GM21619 (cell line): ENCODE results near the gene SPIN1.

Experiments
- ATAC-seq: cut with Tn5 transposase; IDR thresholded peaks from one replicate; pipeline ENCODE4 v1.9.1; 2021; ENCODE audit not compliant: unreplicated experiment

Gene SPIN1

GRCh38 chr9:88433583-88434255 is 45.5 kb downstream of the SPIN1 start:
- ATAC-seq, result no peak

- no peak for ATAC-seq
These were observed 47.1 kb downstream of the SPIN1 start for GRCh38 chr9:88435336-88435735.

- no peak for ATAC-seq
These were observed 48.1 kb downstream of the SPIN1 start for GRCh38 chr9:88436379-88436778.

- no peak for ATAC-seq
These were observed 49.2 kb downstream of the SPIN1 start for GRCh38 chr9:88437210-88438146.

- no peak for ATAC-seq
These were observed 50.6 kb downstream of the SPIN1 start for GRCh38 chr9:88438811-88439210.

GRCh38 chr9:88441301-88442007 is 53.2 kb downstream of the SPIN1 start:
- ATAC-seq, result no peak

GRCh38 chr9:88443480-88444113 is 55.4 kb downstream of the SPIN1 start:
- no peak for ATAC-seq

- ATAC-seq, result no peak
These were observed 58.5 kb downstream of the SPIN1 start for GRCh38 chr9:88446728-88447127.

GRCh38 chr9:88447431-88447830 is 59.2 kb downstream of the SPIN1 start:
- ATAC-seq, result no peak

- no peak for ATAC-seq
These were observed 62.9 kb downstream of the SPIN1 start for GRCh38 chr9:88451160-88451559.

GRCh38 chr9:88458716-88459465 is 70.6 kb downstream of the SPIN1 start:
- ATAC-seq, result no peak

- ATAC-seq, result no peak
These were observed 72.5 kb downstream of the SPIN1 start for GRCh38 chr9:88460587-88461332.

GRCh38 chr9:88462191-88462590 is 73.9 kb downstream of the SPIN1 start:
- ATAC-seq, result no peak

GRCh38 chr9:88464851-88465250 is 76.6 kb downstream of the SPIN1 start:
- no peak for ATAC-seq

- ATAC-seq, result no peak
These were observed 80.0 kb downstream of the SPIN1 start for GRCh38 chr9:88468226-88468625.

- ATAC-seq, result no peak
These were observed 88.4 kb downstream of the SPIN1 start for GRCh38 chr9:88476491-88477271.

GRCh38 chr9:88477300-88477751 is 89.1 kb downstream of the SPIN1 start:
- ATAC-seq, result no peak

- ATAC-seq, result no peak
These were observed 90.0 kb downstream of the SPIN1 start for GRCh38 chr9:88478246-88478645.

- ATAC-seq, result no peak
These were observed 93.7 kb downstream of the SPIN1 start for GRCh38 chr9:88481933-88482332.
